ENCODE measurements around the gene AOAH.

DNA sequence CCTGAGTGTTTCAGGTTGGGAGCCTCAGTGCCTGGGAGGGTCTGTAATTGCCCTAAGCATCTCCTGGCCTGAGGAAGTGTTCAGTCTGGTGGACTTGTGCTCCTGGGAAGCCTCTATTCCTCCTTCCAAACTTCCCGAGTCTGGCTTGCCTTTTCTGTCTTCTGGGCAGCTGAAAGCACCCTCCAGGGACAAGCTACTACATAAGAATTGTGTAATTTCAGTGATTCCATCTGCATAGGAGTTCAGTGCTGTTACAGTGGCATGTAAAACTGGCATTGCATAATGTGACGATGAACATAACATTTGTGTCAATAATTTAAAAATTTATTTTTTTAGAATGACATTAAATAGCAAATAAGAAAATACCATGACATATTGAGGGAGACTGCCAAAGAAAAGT lies 109.3 kb downstream of the AOAH start:
- TF ChIP-seq, protein P1, sequence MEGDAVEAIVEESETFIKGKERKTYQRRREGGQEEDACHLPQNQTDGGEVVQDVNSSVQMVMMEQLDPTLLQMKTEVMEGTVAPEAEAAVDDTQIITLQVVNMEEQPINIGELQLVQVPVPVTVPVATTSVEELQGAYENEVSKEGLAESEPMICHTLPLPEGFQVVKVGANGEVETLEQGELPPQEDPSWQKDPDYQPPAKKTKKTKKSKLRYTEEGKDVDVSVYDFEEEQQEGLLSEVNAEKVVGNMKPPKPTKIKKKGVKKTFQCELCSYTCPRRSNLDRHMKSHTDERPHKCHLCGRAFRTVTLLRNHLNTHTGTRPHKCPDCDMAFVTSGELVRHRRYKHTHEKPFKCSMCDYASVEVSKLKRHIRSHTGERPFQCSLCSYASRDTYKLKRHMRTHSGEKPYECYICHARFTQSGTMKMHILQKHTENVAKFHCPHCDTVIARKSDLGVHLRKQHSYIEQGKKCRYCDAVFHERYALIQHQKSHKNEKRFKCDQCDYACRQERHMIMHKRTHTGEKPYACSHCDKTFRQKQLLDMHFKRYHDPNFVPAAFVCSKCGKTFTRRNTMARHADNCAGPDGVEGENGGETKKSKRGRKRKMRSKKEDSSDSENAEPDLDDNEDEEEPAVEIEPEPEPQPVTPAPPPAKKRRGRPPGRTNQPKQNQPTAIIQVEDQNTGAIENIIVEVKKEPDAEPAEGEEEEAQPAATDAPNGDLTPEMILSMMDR (IDR thresholded peaks at IDR 0.05): no peak
- no peak for TF ChIP-seq POLR2A (IDR thresholded peaks at IDR 0.05)

Measured in esophagus squamous epithelium (tissue), 4 donors.